Globus pallidus (tissue), 1 donor: Measurements from ENCODE around the gene GLRX5.

ENCODE experiments used
- DNase-seq: peaks from one replicate; pipeline ENCODE4 v3.0.0-alpha.2; 2015; ENCODE audit warnings: low spot score

Gene GLRX5

DNA sequence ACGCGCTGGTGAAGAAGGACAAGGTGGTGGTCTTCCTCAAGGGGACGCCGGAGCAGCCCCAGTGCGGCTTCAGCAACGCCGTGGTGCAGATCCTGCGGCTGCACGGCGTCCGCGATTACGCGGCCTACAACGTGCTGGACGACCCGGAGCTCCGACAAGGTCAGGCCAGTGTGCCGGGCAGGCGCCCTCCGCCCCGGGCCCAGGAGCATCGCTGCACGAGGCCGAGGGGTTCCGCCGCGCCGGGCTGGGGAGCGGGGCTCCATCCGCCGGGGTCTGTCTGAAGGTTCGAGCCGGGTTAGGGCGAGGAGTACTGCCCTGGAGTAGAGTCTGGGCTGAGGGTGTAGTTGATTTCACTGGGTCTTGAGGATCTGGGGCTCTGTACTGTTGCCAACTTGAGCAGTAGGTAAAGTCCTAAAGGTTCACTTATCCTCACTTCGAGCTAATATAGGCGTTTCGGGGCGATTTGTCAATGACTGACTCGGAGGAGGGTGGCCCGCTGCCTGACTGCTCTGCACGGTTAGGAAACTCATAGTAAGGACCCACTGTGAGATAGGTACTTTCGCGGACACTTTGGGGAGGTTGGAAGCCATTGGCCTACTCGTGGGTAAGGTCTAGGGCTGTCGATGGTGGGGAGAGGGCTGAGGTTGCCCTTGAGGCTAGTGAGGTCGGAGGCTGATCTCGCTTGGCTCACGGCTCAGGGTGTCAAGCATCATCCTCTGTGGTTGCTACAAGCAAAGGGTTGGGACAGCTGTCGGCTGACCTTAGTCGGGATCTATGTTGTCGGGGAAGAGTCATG lies 574 bp downstream of the GLRX5 start:
- DNase-seq, result no peak

DNA sequence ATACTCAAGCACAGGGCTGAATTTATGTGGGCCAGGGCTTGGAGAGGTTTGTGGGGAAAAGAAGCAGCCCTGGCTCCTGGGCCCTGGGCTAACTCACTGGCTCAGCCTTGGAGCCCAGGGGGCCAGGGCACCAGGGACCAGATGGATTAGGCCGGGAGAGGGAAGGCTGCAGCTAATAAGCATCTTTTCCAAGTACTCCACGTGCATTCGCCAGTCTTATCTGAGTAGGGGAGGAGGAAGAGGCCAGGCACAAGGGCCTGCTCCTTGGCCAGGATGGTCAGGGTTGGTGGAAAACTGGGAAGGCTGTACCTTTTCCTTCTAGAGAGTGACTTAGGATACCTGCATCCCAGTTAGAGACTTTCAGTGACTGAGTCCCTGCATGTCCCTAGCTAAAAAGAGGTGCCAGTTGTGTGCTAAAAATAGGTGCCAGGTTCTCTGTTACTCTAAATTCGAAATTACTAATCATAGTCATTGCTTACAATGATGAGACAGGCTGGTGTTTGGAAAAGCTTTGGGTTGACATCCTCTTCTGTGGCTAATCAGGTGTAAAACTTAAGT lies 1.3 kb downstream of the GLRX5 start:
- DNase-seq, result no peak

DNA sequence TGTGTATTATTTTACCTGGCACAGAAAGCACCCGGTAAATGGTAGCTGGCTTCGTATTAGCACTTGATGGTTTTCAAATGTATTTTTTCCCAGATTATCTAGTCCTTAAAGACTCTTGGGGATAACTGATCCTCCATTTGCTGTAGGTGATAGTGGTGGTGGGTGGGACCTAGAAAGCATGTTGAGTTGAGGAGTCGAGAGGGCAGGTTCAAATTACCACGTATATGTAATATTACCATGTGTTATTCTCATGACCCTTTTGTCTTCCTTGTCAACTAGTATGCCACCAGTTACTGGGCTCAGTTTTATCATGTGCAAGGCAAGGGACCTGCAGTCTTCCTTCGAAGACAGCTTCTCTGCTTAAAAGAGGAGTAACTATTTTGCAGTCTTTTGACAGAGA lies 1.8 kb downstream of the GLRX5 start:
- DNase-seq, result no peak

DNA sequence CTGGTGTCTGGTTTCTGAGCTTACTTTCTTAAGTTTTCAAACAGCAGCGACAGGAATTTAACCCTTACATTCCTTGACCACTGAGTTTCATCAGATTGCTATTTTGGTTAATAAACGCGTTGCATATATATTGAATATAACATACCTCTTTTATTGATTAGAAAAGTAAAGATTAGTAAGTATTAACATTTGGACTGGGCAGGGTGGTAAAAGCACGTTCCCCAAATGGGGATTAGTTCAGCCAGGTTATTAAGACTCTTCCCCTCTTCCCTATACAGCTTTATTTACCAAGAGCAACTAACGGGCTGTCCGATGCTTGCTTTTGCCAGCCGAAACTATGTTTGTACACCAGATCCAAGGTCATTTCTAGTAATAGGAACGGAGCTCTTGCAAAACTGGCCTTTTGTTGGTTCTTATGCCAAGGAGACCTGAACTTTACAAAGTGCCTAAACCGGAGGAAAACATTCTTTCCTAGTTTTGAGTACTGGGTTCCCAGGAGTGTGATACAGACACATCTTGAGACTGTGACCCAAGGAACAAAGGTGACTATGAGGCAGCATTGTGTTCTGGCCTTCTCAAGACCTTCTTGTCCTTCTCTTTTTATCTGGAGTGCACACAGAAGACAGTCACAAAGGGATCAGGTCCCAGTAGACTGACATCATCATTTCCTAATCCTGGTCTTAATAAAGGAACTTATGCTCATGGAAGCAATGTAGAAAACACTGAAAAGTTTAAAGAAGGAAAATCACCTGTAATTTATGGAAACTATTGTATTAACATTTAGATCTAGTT lies 2.6 kb downstream of the GLRX5 start:
- DNase-seq, result no peak

DNA sequence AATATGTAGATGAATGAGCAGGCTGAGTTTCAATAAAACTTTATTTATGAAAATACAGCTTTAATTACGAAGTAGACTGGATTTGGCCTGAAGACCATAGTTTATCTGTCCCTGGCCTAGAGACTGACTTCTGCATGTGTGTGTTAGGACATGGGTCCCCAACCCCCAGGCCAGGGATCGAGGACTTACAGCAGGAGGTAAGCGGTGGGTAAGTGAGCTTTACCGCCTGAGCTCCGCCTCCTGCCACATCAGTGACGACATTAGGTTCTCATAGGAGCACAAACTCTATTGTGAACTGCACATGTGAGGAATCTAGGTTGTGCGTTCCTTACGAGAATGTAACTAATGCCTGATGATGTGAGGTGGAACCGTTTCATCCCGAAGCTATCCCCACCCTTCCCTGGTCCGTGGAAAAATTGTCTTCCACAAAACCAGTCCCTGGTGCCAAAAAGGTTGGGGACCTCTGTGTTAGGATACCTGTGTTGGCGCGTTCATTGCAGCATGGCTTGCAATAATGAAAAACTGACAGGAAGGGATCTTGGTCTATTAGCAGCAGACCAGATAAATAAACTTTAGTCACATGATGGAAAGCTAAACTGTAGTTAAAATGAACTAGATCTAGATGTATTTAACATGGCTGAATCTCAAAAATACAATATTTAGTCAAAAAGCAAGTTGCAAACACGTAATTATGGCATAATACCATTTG lies 4.1 kb downstream of the GLRX5 start:
- no peak for DNase-seq

DNA sequence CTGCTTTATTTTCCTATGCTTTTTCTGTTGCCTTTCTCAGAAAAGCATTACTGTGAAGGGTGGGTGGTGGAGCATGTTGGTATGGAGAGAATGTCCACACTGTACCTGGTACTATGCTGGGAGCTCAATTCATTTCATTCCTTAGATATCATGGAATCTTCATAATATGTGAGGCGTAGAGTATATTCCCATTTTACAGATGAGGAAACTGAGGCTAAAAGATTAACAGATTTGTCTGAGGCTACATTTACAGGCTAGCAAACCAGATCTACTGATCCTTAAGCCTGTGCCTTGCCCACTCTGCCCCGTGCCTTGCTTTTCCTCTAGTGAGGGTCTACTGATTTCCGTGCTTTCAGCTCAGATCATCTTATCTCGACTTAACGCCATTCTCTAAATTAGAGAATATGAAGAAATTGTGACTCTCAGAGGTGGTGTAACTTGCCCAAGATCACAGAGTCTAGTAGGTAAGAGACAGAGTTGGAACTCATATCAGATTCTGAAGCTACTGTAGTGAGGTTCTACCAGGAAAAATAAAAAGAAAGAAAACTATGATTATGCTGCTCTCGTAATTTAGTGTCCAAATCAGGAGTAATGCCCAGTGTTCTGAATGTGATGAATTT lies 5.5 kb downstream of the GLRX5 start:
- DNase-seq, result no peak

DNA sequence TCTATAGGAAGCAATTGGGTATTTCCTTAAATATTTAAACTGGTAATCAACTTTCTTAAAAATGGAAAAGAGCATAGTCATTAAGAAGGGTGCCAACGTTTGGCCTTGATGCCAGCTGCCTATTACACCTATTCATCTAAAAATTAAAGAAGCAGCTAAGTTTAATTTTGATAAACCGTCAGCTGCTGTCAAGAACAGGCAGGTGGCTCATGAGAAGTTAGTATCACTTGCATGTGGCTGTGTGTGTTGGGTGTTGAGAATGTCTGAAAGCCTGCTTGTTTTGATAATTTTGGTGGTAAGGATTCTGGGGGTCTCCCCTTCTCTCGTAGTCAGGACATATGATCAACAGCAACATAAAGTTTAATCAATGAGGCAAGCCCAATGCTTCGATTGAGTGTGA lies 6.5 kb downstream of the GLRX5 start:
- DNase-seq, result no peak

DNA sequence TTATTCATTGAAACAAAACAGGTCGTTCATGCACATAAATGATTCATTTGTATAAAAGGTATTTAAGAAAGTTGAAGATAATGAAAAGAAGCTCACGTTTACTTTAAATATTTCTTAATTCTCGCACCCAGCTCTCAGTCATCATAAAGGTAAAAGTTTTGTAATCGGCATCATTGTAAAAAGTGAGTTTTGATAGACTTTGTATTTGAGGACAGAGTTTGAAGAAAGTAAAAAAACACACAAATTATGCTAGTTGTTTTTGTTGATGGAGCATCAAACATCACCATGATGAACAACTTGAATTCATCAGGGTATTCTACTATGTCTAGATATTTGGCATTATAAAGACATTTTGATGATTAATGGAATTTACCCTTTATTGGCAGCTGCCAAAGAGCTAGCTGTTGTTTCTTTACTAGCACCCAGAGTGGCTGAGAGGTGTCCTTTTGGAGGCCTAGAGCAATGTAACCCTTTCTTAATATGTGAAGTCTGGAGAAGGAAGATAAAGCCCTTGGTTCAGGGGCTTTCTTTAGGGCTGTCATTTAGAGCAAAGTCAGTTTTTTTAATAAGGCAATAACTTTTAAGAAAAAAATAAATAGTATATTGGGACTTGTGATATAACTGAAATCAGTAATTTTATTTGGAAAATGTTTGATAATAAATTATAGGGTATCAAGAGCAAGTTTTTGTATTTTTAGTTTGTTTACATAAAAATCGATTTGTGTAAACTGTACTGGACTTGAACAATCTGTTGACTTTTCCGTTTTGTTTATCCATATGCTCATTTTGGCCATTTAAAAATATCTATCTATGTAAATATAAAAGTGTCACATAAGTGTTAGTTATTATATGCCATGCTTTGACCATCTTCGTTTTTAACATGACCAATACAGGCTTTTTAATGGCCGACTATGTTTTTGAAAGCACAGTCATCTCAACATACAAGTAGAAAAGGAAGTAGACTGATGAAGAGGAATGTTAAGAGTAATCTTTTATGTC lies 7.4 kb downstream of the GLRX5 start:
- no peak for DNase-seq

DNA sequence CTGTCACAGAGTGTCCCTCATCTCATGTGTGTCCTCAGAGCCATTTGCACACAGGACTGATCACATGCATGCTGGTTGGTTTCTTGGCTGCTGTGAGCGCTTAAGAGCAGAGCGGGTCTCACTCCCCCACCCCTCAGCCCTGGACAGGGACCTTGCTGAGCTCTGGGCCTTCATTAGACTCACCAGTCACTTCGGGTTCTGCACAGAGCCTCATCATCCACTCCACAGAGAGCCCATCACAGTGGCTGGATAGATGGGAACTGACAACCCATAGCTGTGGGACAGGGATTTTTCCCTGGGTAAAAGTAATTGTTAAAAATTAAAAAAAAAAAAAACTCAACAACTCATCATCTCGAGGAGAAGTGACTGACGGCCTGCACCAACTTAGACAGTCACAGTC lies 8.2 kb downstream of the GLRX5 start:
- no peak for DNase-seq

DNA sequence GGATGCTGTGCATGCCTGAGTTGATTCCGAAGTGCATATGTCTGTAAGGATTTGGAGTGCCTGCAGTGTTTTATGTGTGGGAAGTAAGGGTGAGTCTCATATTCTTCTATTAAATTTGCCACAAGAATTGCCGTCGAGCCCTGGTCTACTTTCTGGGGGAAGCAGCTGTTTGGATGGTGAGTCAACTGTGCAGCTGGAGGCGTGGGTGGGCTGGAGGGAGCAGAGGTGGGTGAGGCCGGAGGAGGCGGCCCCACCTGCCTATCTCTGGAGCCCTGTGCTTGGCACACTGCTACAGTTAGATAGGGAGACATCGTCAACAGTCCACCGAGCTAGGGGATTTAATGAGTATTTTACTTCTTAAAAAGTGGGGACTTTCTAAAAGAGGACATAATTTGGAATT lies 9.7 kb downstream of the GLRX5 start:
- no peak for DNase-seq

DNA sequence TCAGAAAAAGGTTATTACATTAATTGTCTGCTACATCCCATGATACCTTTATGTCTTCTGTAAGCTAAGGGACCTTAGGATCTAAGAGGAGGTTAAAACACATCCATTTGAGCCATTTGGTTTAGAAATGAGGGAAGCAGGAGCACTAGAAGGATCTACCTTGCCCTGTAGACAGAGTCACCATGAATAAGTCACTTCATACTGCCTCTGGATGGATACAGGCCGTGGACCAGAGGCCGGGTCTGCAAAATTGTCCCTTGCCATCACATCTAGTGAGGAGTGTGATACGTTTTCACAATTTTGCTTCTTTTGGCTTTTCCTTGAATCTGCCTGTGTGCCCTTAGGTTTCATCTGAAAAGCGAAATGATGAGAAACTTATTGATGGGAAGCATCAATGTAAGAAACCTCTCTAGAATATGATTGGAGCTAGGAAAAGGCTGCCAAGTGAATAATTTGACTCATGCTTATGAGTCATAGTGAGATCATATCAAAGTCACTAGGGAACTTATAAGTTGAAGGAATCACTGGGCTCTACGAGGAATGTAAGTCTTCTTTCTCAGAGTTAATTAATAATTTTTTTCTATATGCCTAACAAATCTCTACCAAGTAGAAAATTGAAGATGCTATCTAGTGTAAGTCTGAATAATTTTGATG lies 10.8 kb downstream of the GLRX5 start:
- no peak for DNase-seq

DNA sequence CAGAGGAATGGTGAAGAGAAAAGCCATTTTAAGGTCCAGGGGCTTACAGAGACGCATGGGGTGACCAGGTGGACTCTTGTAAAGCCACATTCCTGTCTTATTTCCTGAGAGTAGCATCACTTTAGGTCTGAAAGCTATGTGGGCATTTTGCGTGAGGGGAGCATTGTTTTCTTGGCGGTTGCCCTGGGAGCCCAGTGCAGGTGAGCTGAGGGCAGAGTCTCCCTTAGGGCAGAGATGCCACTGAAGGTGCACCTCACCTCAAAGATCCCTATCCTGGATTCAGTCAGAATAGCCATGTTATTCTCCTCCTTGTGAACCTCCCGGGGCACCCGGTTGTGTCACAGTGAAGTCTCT lies 12.4 kb downstream of the GLRX5 start:
- DNase-seq, result no peak

DNA sequence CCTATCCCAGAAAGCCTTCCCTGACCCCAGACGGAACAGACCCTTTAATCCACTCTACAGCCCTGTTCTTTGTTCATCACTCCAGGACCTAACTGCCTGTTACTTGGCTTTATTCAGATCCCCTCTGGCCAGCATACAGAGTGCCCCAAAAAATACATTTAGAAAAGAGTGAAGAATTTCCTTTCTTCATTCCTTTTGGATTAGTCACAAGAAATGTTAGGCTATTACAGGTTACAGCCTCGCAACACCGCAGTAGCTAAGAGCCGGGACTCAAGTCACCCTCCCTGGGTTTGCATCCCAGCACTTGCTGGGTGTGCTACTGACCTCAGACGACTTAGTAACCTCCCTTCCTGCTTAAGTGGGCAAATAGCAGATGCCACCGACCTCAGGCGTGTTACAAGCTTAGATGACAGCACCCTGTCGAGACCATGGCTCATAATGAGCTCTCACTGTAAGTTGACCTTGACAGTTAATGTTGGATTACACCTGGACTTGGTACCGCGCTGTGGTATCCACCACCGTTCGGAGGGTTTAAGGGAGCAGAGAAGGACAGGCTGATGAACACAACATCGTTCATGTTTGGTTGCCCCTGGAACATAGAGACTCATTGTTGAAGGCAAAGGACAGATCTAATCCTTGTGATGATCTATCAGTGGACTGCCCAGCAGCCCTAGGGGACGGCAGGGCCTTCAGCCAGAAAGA lies 12.9 kb downstream of the GLRX5 start:
- no peak for DNase-seq

DNA sequence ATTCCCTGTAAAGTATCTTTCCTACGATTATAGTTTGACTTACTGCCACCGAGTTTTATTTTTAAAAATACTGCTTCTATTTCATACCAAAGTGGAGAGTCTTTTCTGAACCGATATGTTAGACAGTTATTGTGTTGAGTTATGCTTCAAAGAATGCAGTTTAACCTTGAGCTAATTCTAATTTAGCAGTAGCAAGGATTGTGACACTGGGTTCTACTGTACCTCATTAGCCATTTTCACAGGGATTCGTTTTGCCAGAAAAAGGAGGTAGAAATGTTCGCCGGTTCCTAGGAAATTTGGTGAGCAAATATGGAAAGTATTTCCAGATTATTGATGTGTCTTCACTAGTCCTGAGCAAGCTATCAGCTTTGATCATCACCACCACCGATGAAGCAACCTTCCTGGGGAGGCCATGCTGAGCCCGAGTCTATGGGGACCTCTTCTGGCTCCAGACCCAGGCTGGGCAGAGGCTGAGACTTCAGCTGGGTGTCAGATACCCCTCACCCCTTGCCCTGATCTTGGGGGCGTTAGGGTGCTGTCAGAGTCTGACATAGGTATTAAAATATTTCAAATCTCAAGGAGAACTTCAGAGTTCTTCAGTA lies 13.6 kb downstream of the GLRX5 start:
- DNase-seq, result no peak

DNA sequence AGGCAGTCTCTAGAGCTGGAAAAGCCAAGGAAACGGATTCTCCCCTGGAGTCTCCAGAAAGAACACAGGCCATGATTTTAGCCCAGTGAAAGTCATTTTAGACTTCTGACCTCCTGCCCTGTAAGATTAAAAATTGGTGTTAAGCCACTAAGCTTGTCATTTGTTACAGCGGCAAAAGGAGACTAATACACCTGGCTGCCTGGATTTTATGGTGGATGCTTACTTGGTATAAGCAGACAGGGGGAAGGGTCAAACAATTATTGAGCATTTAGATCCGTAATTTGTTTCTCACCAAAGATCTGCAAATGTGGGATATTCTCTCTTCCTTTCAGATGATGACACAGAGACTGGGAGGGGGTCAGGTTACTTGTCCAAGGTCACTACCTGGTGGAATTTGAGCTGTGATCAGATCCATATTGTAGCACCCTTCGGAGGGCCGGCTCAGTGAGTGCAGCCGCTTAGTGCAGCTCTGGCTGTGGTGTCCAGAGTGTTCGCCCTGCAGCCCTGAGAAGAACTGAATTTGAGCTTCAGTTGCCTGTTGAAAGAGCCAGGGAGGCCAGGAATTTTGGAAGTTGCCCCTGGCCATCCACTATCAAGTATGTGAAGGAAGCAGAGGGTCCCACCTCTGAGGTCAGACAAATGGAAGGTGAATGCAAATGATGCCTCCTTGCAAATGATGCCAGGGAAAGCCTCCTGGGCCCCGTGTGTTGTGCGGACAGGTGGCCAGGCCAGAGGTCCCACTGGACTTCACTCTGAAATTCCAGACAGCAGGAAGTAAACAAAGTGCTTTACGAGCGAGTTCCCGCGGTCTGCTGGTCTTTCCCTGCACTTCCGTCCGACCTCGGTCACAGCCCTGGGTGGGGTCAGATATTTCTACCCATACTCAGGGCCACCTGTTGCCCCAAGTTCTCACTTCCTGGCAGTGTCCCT lies 15.1 kb downstream of the GLRX5 start:
- no peak for DNase-seq

DNA sequence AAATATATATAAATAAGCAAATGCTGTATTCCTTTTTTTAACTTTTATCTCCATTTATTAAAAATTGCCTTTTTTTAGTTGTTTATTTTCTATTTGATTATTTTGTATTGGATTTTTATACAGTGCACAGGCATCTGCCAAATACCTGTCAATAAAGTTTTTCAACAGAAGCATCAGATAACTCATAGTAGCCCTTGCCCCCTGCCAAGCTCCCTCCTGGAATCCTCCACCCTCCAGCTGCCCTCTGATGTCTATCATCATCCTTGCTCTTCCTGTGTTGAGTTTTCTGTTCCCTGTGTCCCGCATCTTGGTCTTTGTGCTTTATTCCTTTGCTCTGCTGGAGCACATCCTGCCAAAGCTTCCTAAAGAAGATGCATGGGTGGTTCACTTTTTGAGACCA lies 16.6 kb downstream of the GLRX5 start:
- DNase-seq, result no peak

DNA sequence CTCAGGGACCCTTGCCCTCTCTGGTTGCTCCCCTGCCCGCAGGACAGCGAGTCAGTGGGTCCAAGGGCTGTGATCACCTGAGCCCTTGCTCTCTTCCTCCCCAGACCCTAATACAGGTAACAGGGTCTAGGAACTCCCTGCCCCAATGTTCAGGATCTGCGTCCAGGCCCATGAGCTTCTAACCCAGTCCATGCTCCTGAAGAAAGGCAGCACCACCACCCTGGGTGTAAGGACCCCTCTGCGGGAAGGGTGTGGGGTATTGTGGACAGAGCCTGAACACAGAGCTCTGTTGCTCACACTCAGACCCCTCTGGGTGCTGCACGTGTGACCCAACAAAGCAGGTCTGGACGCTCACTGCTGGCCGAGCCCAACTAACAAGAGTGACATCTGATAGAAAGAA lies 18.3 kb downstream of the GLRX5 start:
- no peak for DNase-seq

DNA sequence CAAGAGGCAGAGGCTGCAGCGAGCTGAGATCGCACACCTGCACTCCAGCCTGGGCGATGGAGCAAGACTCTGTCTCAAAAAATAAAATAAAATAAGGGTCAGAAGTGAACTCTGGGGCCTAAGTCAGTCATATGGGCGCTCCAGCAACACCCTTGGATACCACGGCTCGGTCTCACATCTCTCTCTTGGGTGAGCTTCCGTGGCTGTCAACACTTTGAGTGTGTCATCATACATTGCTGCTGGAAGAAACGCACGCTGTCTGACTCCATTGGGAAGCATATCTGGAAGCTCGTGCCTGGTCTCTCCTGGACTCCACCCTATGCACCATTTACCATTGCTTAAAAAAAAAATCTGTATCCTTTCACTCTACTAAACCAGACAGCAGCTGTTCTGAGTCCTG lies 20.2 kb downstream of the GLRX5 start:
- DNase-seq, result no peak
